HCT116 (cell line): ENCODE results near the gene CALR.

Experiments used
- ATF3 ChIP-seq: IDR thresholded peaks from 2 replicates; pipeline ENCODE4 v1.6.1; 2012
- CTCF ChIP-seq, 3 experiments: fragments of 200-600 bp in 1 of 3; sonication (generic) in 1 of 3; IDR thresholded peaks in 2 of 3; conservative IDR thresholded peaks in 1 of 3; 2 replicates each; pipeline ENCODE4 v1.5.1; 2012 to 2017; ENCODE audit warnings: low read depth in 2 of 3, low read length in 2 of 3, antibody characterized with exemption in 1 of 3, borderline replicate concordance in 1 of 3, control low read depth in 1 of 3, mild to moderate bottlenecking in 1 of 3, mixed read lengths in 1 of 3, mixed run types in 1 of 3, moderate library complexity in 1 of 3; ENCODE audit not compliant: insufficient read depth in 1 of 3
- EZH2 ChIP-seq: fragments of 200-600 bp; sonication (generic); IDR thresholded peaks from 2 replicates; pipeline ENCODE4 v1.6.1; 2017; ENCODE audit warnings: antibody characterized with exemption, mixed run types
- EZH2phosphoT487 ChIP-seq: fragments of 200-600 bp; IDR thresholded peaks from 2 replicates; pipeline ENCODE4 v1.6.1; 2018; ENCODE audit warnings: antibody characterized with exemption, borderline replicate concordance
- FOSL1 ChIP-seq: IDR thresholded peaks from 2 replicates; pipeline ENCODE4 v1.6.1; 2012; ENCODE audit warnings: low read depth
- REST ChIP-seq: IDR thresholded peaks from 2 replicates; pipeline ENCODE4 v1.6.1; 2012; ENCODE audit warnings: low read depth
- SRF ChIP-seq: IDR thresholded peaks from 2 replicates; pipeline ENCODE4 v1.6.1; 2012; ENCODE audit warnings: low read depth
- TCF7L2 ChIP-seq: IDR thresholded peaks from 2 replicates; pipeline ENCODE4 v1.7.0; 2011; ENCODE audit warnings: borderline replicate concordance, inconsistent platforms; ENCODE audit not compliant: insufficient read depth, insufficient read length; ENCODE audit errors: extremely low read depth
- YY1 ChIP-seq: IDR thresholded peaks from 2 replicates; pipeline ENCODE4 v1.6.1; 2011; ENCODE audit warnings: low read length, low read depth, moderate library complexity, mild to moderate bottlenecking; ENCODE audit not compliant: insufficient replicate concordance; ENCODE audit errors: extremely low read depth
- ZNF274 ChIP-seq: fragments of 200-500 bp; sonication (Bioruptor generic); IDR thresholded peaks from 2 replicates; pipeline ENCODE4 v1.6.1; 2014; ENCODE audit warnings: mild to moderate bottlenecking, low read depth, low read length, inconsistent platforms

DNA sequence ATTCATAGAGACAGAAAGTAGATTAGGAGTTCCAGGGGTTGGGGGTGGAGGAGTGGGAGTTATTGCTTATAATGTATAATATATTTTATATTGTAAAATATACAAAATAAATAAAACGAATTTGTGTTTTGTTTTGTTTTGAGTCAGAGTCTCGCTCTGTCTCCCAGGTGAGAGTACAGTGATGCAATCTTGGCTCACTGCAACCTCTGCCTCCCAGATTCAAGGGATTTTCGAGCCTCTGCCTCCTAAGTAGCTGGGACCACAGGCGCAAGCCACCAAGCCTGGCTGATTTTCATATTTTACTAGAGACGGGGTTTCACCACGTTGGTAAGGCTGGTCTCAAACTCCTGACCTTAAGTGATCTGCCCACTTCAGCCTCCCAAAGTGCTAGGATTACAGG lies 21.1 kb downstream of the CALR start:
- TF ChIP-seq EZH2phosphoT487 (no peak), TCF7L2 (no peak), YY1 (no peak), SRF (no peak), REST (no peak), ZNF274 (no peak), CTCF (IDR thresholded peaks at IDR 0.05 in 2 of 3, conservative IDR thresholded peaks at IDR 0.05 in 1 of 3; ENCODE audit: borderline replicate concordance in 1 of 3, insufficient read depth in 1 of 3, low read depth in 2 of 3, low read length in 2 of 3) (no peak), FOSL1 (no peak), ATF3 (no peak), EZH2 (no peak)
